DLD1 (cell line): Measurements from ENCODE around the gene COL5A2.

Source experiments
- in situ Hi-C: cut with HindIII; loops from 2 replicates; pipeline ENCODE4 v1.10.0; 2017; ENCODE audit warnings: low sequenced_read_pairs

Gene COL5A2

DNA sequence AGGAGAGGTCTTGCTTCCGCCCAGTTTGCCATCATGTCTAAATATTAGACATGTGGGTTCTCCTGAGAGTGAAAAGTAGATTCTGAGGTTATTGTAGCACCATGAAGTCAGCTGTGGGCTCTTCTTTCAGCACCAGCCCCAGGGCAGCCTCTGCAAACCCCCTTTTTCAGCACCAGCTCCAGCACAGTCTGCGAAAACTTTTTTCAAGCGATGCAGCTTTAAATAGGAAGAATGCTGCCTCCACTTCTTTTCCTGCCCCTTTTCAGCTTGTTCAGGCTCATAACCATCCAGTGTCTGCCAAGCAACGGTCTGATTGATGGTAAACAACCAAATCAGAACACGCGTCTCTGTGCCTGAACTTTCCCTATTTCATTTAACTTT is at the start of gene COL5A2:
Gene COL5A2 (minus strand): TSS at position 192 of the 381 bp plus-strand sequence. CDS start 157 bp downstream, at position 35.
- in situ Hi-C loops, result no loop called here

GRCh38 chr2:189226017-189226416 is 46.5 kb upstream of the COL5A2 start:
- in situ Hi-C loops, result no loop called here

DNA sequence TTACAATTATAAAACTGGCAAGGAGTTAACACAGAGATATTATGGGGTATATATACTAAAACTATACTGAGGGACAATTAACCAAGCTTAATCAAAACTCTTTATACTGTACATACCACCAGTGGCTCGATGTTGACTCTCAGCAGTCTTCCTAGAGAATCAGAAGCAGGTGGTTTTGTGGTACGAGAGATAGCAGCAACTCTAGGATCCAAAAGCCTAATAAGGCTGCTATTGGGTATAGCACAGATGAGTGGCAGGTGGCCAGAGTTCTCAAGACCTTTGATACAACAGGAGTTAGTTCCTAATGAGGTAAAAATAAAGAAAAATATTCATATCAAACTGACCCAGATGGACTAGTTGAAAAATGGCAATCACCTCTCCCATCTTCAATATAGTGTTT is 45.5 kb upstream of the COL5A2 start:
- in situ Hi-C loops, result no loop called here

GRCh38 chr2:189222468-189223105 is 43.0 kb upstream of the COL5A2 start:
- in situ Hi-C loops, result no loop called here

- in situ Hi-C loops, result no loop called here
These were observed 42.4 kb upstream of the COL5A2 start for GRCh38 chr2:189221811-189222467.

GRCh38 chr2:189218236-189218635 is 38.7 kb upstream of the COL5A2 start:
- in situ Hi-C loops, result no loop called here

DNA sequence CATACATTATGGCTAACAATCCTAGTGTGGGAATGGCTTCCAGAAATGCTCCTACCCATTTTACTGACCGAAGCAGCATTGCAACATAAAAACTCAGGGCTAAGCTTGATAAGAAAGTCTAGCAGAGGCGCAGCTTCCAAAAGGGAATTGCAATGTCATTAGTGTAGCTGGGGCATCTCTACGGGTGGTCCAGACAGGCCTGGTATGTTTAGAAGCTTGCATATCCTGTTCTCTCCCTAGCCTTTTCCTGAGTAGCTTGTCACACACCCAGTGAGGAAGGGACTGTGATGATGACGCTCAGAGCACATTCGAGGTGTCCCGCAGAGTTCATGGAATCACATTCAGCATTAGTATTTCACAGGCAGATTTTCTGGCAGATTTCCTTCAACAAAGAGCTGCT is 38.0 kb upstream of the COL5A2 start:
- in situ Hi-C loops, result no loop called here

- in situ Hi-C loops, result no loop called here
These were observed 37.5 kb upstream of the COL5A2 start for GRCh38 chr2:189217051-189217450.

DNA sequence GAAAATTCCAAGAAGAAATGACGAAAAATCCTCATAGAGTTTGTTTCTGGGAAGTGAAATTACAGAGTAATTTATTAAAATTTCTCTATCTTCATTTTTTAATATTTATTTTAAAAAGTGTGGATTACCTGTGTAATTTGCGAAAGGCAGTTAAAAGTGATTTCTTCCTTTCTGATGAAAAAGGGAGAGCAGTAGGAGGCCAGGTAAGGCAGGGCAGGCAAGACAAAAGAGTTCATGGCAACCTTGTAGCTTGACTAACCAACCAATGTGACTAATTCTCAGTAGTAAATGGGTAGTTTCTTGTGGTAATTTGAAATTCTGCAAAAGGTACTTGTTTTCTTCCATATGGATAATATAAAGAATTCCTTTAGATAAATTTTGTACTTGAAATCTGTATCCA is 34.9 kb upstream of the COL5A2 start:
- in situ Hi-C loops, result no loop called here

DNA sequence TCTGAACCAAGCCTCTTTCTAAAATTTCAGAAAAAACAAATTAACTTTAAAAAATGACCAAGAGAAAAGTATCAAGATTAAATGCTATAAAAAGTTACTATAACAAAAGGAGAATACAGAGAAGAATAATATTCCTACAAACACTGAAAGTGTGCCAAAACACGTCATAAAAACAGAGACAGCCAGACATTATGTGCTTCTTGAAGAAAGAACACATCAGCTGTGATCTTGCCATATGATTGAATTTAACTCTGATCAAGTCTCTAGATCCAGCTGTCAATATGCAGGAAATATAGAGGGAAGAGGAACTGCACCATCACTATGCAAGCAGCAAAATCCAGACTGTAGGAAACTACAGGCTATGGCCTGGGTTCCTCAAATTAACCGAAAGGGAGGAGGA is 33.7 kb upstream of the COL5A2 start:
- in situ Hi-C loops, result no loop called here

GRCh38 chr2:189210250-189211087 is 30.9 kb upstream of the COL5A2 start:
- in situ Hi-C loops, result no loop called here

DNA sequence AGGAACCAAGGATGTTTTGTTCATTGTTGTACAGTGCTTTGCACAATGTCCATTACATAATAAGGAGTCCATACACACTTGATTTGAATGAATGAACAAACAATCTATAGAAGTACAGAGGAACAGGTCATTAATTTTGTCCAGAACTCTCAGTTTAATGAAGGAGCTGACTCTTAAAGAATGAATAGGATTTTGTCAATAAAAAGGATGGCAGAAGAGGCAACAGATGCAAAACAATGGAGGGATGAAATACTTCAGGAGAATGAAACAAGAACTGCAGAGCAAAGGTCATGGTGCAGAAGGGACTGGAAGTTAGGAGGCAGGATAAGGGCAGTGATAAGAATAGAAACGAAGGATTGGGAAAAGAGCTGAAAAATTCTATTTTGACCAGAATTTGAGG is 28.7 kb upstream of the COL5A2 start:
- in situ Hi-C loops, result no loop called here

GRCh38 chr2:189204322-189204941 is 24.9 kb upstream of the COL5A2 start:
- in situ Hi-C loops, result no loop called here

DNA sequence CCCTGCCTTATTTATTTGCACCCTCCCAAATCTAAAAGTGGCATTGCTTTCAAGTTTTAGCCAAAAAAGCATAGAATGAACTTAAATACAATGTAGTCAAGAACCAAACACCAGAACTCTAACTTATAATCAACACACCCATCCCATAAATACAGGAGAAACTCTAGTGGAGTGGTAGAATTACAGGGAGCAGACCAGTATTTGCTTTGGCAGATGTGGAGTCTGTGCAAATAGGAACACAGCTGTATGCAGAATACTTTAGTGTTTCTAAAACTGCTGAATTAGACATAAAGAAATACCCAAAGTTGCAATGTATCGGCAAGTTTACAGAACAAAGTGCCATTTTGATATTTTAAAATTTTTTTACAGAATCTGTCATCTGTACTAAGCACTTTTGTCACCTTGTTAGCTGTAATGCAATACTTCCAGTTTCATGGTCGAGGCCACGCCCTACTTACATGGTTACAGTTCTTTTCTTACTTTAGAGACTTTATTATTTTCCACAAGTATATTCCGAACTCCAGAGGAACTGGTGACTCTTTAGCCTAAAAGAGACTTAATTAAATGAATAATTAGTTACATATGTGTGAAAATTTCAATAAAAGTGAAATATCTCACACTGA is 23.7 kb upstream of the COL5A2 start:
- in situ Hi-C loops, result no loop called here

DNA sequence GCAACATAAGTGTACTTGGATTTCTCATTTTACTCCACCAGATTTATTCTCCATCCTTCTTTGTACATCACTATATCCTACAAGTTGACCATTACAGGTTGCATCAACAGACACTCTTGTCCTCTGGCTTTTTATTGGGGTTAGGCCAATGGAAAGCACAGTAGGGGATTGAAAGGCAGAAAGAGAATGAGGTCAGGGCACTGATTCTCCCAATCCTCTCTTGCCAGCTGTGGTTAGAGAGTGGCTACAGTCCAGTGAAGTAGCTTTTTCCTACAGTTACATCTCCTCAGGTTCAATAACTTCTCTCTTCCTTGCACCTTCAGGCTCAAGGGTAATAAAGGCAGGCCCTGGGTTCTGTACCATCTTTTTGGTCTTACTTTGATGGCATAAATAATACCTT is 20.2 kb upstream of the COL5A2 start:
- in situ Hi-C loops, result no loop called here

- in situ Hi-C loops, result no loop called here
These were observed 13.2 kb upstream of the COL5A2 start for GRCh38 chr2:189192766-189193165.

DNA sequence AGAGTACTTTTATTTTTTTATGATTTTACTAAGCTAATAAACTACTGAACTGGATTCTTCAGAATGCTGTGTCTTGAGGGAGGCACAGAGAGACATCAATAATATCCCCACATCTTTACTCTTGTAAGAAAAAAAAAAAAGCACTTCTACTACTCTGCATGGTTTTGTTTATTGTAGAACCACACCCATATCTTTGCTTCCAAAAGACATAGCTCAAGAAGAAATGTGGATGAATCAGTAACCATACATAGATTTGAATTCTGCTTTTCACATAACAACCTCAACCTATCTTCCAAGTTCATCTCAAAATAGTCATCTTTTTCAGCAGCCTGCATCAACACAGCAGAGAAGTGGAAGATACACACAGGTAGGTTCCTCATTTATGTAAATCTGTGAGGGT is 12.2 kb upstream of the COL5A2 start:
- in situ Hi-C loops, result no loop called here

DNA sequence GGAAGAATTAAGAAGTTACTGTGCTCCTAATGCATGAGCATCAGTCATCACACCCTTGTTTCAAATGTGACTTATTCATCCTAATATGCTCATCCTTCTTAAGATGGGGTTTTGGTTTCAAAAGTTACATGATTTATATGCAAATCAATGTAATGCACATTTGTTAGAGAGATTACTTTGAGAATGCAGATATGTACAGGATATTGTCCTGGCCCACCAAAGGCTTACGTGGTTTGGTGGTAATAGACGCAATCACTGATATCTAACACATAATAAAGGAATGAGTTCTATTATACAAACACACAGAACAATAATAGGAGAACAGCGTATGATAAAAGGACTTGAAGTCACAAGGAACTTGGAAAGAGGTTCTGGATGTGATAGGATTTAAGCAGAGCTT is 11.1 kb upstream of the COL5A2 start:
- in situ Hi-C loops, result no loop called here

- in situ Hi-C loops, result no loop called here
These were observed 8.7 kb upstream of the COL5A2 start for GRCh38 chr2:189188115-189188805.

DNA sequence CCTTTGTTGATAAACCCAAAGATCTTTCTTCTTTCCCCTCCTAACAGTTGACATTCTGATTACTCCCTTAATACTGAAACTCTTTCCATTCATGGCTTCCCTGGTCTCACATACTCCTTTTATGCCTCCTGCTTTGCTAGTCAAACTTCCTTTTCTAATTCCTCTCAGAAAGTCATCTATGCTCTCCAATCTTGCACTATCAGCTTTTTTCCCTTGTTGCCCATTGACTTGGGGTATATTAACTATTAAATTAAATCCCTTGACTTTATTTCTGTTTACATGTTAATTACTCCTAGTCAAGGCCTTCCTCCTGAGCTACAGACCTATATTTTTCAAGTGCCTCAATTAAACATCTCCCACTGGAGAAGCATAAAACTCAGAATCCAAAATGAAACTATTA is 3.6 kb upstream of the COL5A2 start:
- in situ Hi-C loops, result no loop called here
